Gastroesophageal sphincter (tissue), 4 donors: Measurements from ENCODE around the gene TNFSF4. TPM values are rescaled to one million over a fixed set of nuclear protein-coding genes. Genes with fewer than 3 reads are reported as not detected.

Experiments used
- ATAC-seq: fragments of 150-250 bp; one replicate; pipeline ENCODE4 v1.9.1; 2016; ENCODE audit warnings: mild to moderate bottlenecking, moderate library complexity
- H3K27ac ChIP-seq, 4 donors: fragments of 200-600 bp; sonication (generic) in 3 of 4; 1 replicate in 3 of 4; 2 replicates in 1 of 4; pipeline ENCODE4 v1.5.1; 2016 to 2019
- H3K27me3 ChIP-seq: fragments of 200-600 bp; sonication (generic); one replicate; pipeline ENCODE4 v1.5.1; 2019
- H3K36me3 ChIP-seq, 2 donors: fragments of 200-600 bp; sonication (generic); one replicate each; pipeline ENCODE4 v1.5.1; 2019; ENCODE audit warnings: control low read depth in 1 of 2
- H3K4me1 ChIP-seq, 3 donors: fragments of 200-600 bp; sonication (generic); 1 replicate in 2 of 3; 2 replicates in 1 of 3; pipeline ENCODE4 v1.5.1; 2016 to 2019; ENCODE audit warnings: control low read depth in 2 of 3
- H3K4me3 ChIP-seq, 2 donors: fragments of 200-600 bp; sonication (generic); one replicate each; pipeline ENCODE4 v1.5.1; 2019; ENCODE audit warnings: mild to moderate bottlenecking in 1 of 2, moderate library complexity in 1 of 2
- H3K9me3 ChIP-seq, 3 donors: fragments of 200-600 bp; sonication (generic); one replicate each; pipeline ENCODE4 v1.5.1; 2017 to 2019; ENCODE audit warnings: control low read depth in 2 of 3
- CTCF ChIP-seq, 4 experiments: fragments of 200-600 bp in 2 of 4; fragments of 450-650 bp in 2 of 4; sonication (generic) in 1 of 4; IDR thresholded peaks; one replicate each; pipeline ENCODE4 v1.5.1; 2017 to 2019; ENCODE audit warnings: antibody characterized with exemption in 4 of 4, mild to moderate bottlenecking in 2 of 4, moderate library complexity in 2 of 4
- EP300 ChIP-seq: sonication (generic); formaldehyde crosslinking; IDR thresholded peaks from one replicate; pipeline ENCODE4 v1.6.1; 2017; ENCODE audit warnings: antibody characterized with exemption, mild to moderate bottlenecking
- POLR2A ChIP-seq, 2 donors: fragments of 450-650 bp; IDR thresholded peaks; one replicate each; pipeline ENCODE4 v1.6.1; 2017; ENCODE audit warnings: antibody characterized with exemption in 2 of 2, mild to moderate bottlenecking in 2 of 2, moderate library complexity in 1 of 2
- POLR2AphosphoS5 ChIP-seq: sonication (generic); formaldehyde crosslinking; IDR thresholded peaks from one replicate; pipeline ENCODE4 v1.6.1; 2017; ENCODE audit warnings: antibody characterized with exemption
- WGBS, 2 donors: methylation state at CpG; one replicate each; pipeline ENCODE4 v1.1.5; 2018; ENCODE audit warnings: low coverage in 1 of 2; 5-methylcytosine and 5-hydroxymethylcytosine counted together
- total RNA-seq, 4 donors: library from RNA; depleted of rRNA; stranded (reverse); fragments of >200 nt; gene quantifications; one replicate each; pipeline ENCODE4 v1.1.0, GENCODE V29; 2016

The TNFSF4 gene
- total RNA-seq, 4 donors from 2014 or later = 2.6 to 24.0 (median 4.4) TPM

- no peaks in the 10 kb centered on the region for H3K27me3 ChIP-seq
- no peaks in the 10 kb centered on the region for H3K9me3 ChIP-seq
- H3K27ac ChIP-seq = no peak overlapping the region
- no peak overlapping the region for H3K4me3 ChIP-seq
- TF ChIP-seq CTCF (IDR thresholded peaks at IDR 0.05) (no peak), POLR2AphosphoS5 (no peak), EP300 (no peak), POLR2A (IDR thresholded peaks at IDR 0.05) (no peak)
- H3K36me3 ChIP-seq = peaks cover 0 to 11% of the 10 kb centered on the region in 2 donors
- no peaks in the 10 kb centered on the region for H3K4me1 ChIP-seq
- 59 to 81% methylated on average over 4 of the region's 4 CpGs for WGBS, 2 donors
- no peak for ATAC-seq
Measured at GRCh38 chr1:173181791-173182190, 25.3 kb downstream of the TNFSF4 start.

GRCh38 chr1:173176246-173176645 is 30.9 kb downstream of the TNFSF4 start:
- Histone ChIP-seq H3K27ac (no peak overlapping the region), H3K27me3 (no peaks in the 10 kb centered on the region), H3K9me3 (peaks cover 0 to 4% (median 0%) of the 10 kb centered on the region in 3 donors), H3K4me1 (no peaks in the 10 kb centered on the region), H3K4me3 (no peak overlapping the region), H3K36me3 (no peaks in the 10 kb centered on the region)
- 87 to 97% methylated on average over 3 of the region's 3 CpGs for WGBS, 2 donors
- no peak for ATAC-seq
- TF ChIP-seq EP300 (no peak), POLR2AphosphoS5 (no peak), CTCF (IDR thresholded peaks at IDR 0.05) (no peak), POLR2A (IDR thresholded peaks at IDR 0.05) (no peak)

- Histone ChIP-seq H3K36me3 (no peaks in the 10 kb centered on the region), H3K27me3 (no peaks in the 10 kb centered on the region), H3K4me3 (no peak overlapping the region), H3K27ac (no peak overlapping the region), H3K4me1 (no peaks in the 10 kb centered on the region), H3K9me3 (peaks cover 0 to 4% (median 0%) of the 10 kb centered on the region in 3 donors)
- no peak for ATAC-seq
- 82 to 100% methylated on average over 1 to 2 of the region's 2 CpGs for WGBS, 2 donors
- no peak for TF ChIP-seq CTCF (IDR thresholded peaks at IDR 0.05)
- TF ChIP-seq POLR2AphosphoS5 = no peak
- TF ChIP-seq EP300 = no peak
- TF ChIP-seq POLR2A (IDR thresholded peaks at IDR 0.05) = no peak
Measured at GRCh38 chr1:173175514-173176145, 31.5 kb downstream of the TNFSF4 start.

- Histone ChIP-seq H3K4me1 (no peaks in the 10 kb centered on the region), H3K4me3 (no peak overlapping the region), H3K27ac (no peak overlapping the region), H3K36me3 (no peaks in the 10 kb centered on the region), H3K27me3 (no peaks in the 10 kb centered on the region), H3K9me3 (peaks cover 0 to 4% (median 0%) of the 10 kb centered on the region in 3 donors)
- 78% methylated on average over 4 of the region's 4 CpGs; no CpG with 5 or more reads in 1 of the 2 donors for WGBS, 2 donors
- ATAC-seq = no peak
- TF ChIP-seq CTCF (IDR thresholded peaks at IDR 0.05) (no peak), POLR2A (IDR thresholded peaks at IDR 0.05) (no peak), EP300 (no peak), POLR2AphosphoS5 (no peak)
Measured at GRCh38 chr1:173173388-173173787, 33.7 kb downstream of the TNFSF4 start.

GRCh38 chr1:173171152-173171551 is 36.0 kb downstream of the TNFSF4 start:
- Histone ChIP-seq H3K36me3 (no peaks in the 10 kb centered on the region), H3K27me3 (no peaks in the 10 kb centered on the region), H3K4me3 (no peak overlapping the region), H3K9me3 (peaks cover 0 to 4% (median 0%) of the 10 kb centered on the region in 3 donors), H3K27ac (no peak overlapping the region), H3K4me1 (no peaks in the 10 kb centered on the region)
- ATAC-seq = no peak
- TF ChIP-seq EP300 (no peak), POLR2AphosphoS5 (no peak), POLR2A (IDR thresholded peaks at IDR 0.05) (no peak), CTCF (IDR thresholded peaks at IDR 0.05) (no peak)
- 75 to 83% methylated on average over 2 of the region's 2 CpGs for WGBS, 2 donors
